Measurements from ENCODE around the gene ZDHHC1. TPM values are rescaled to one million over a fixed set of nuclear protein-coding genes. Genes with fewer than 3 reads are reported as not detected.

ZDHHC1 gene
- total and polyA plus RNA-seq, 2 of the 13 experiments (the other 11 are each of a cell fraction or from before 2014, with no cell fraction given): 0.51 to 1.1 TPM

- TF ChIP-seq ISX (CRISPR knock-in tag; conservative IDR thresholded peaks at IDR 0.05): no peak
- no peak for TF ChIP-seq FOXK2 (IDR thresholded peaks at IDR 0.05)
- no peak for TF ChIP-seq NAIF1 (CRISPR knock-in tag; IDR thresholded peaks at IDR 0.05; ENCODE audit: borderline replicate concordance)
- TF ChIP-seq, protein P1, sequence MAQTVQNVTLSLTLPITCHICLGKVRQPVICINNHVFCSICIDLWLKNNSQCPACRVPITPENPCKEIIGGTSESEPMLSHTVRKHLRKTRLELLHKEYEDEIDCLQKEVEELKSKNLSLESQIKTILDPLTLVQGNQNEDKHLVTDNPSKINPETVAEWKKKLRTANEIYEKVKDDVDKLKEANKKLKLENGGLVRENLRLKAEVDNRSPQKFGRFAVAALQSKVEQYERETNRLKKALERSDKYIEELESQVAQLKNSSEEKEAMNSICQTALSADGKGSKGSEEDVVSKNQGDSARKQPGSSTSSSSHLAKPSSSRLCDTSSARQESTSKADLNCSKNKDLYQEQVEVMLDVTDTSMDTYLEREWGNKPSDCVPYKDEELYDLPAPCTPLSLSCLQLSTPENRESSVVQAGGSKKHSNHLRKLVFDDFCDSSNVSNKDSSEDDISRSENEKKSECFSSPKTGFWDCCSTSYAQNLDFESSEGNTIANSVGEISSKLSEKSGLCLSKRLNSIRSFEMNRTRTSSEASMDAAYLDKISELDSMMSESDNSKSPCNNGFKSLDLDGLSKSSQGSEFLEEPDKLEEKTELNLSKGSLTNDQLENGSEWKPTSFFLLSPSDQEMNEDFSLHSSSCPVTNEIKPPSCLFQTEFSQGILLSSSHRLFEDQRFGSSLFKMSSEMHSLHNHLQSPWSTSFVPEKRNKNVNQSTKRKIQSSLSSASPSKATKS (CRISPR knock-in tag; IDR thresholded peaks at IDR 0.05): no peak
- no peak for TF ChIP-seq DNMT1 (CRISPR knock-in tag; IDR thresholded peaks at IDR 0.05)
- no peak for TF ChIP-seq ZNF101 (CRISPR knock-in tag; IDR thresholded peaks at IDR 0.05; ENCODE audit: borderline replicate concordance, low read depth)
- TF ChIP-seq, protein P2, sequence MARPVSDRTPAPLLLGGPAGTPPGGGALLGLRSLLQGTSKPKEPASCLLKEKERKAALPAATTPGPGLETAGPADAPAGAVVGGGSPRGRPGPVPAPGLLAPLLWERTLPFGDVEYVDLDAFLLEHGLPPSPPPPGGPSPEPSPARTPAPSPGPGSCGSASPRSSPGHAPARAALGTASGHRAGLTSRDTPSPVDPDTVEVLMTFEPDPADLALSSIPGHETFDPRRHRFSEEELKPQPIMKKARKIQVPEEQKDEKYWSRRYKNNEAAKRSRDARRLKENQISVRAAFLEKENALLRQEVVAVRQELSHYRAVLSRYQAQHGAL (CRISPR knock-in tag; IDR thresholded peaks at IDR 0.05; ENCODE audit: not compliant biosample characterization): no peak
- no peak for TF ChIP-seq CERS6 (CRISPR knock-in tag; IDR thresholded peaks at IDR 0.05)
- no peak for TF ChIP-seq FOXM1 (CRISPR knock-in tag; IDR thresholded peaks at IDR 0.05)
- no peak for TF ChIP-seq ZNF792 (CRISPR knock-in tag; IDR thresholded peaks at IDR 0.05)
- TF ChIP-seq, protein P3, sequence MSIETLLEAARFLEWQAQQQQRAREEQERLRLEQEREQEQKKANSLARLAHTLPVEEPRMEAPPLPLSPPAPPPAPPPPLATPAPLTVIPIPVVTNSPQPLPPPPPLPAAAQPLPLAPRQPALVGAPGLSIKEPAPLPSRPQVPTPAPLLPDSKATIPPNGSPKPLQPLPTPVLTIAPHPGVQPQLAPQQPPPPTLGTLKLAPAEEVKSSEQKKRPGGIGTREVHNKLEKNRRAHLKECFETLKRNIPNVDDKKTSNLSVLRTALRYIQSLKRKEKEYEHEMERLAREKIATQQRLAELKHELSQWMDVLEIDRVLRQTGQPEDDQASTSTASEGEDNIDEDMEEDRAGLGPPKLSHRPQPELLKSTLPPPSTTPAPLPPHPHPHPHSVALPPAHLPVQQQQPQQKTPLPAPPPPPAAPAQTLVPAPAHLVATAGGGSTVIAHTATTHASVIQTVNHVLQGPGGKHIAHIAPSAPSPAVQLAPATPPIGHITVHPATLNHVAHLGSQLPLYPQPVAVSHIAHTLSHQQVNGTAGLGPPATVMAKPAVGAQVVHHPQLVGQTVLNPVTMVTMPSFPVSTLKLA (IDR thresholded peaks at IDR 0.05): no peak
- no peak for TF ChIP-seq ZNF547 (CRISPR knock-in tag; IDR thresholded peaks at IDR 0.05)
- TF ChIP-seq ZSCAN5A (CRISPR knock-in tag; IDR thresholded peaks at IDR 0.05; ENCODE audit: borderline replicate concordance): no peak
- POLR2A ChIA-PET: no interaction called here
- Histone ChIP-seq H3K9ac (ENCODE audit: insufficient read depth, low read depth, low read length) (no peak overlapping the region), H4K20me1 (ENCODE audit: insufficient read depth, low read length) (no peaks in the 10 kb centered on the region; the same call in 1 of the 2 replicates), H3K4me1 (ENCODE audit: insufficient read depth, low read length) (peaks cover 24% of the 10 kb centered on the region), H3K4me2 (ENCODE audit: low read depth, low read length) (no peak overlapping the region), H3K27ac (ENCODE audit: extremely low read length, insufficient read depth, low read length) (no peak overlapping the region), H3K27me3 (ENCODE audit: control insufficient read depth in 1 of 2, insufficient read depth in 2 of 2, low read length in 2 of 2) (no peaks in the 10 kb centered on the region), H3K36me3 (replicated peaks in 1 of 2; ENCODE audit: control insufficient read depth in 1 of 2, insufficient read depth in 2 of 2, low read length in 2 of 2) (peaks cover 9 to 14% of the 10 kb centered on the region in 2 experiments; a peak in 3 of 5 replicates), H3K4me3 (replicated peaks in 1 of 3; ENCODE audit: insufficient read depth in 1 of 3, low read depth in 2 of 3, low read length in 3 of 3) (no peak overlapping the region), H3K79me2 (ENCODE audit: insufficient read depth, low read length) (no peaks in the 10 kb centered on the region), H3K9me3 (ENCODE audit: low read length) (no peaks in the 10 kb centered on the region), H2AFZ (ENCODE audit: low read length) (no peak overlapping the region)
- no peak for DNase-seq (ENCODE audit: low spot score)
- no peak for ATAC-seq
- BruUV-seq (replicated peaks): no TSS peak
- intact Hi-C loops (cut with micrococcal nuclease; ENCODE audit: unreplicated experiment): no loop called here
- WGBS (ENCODE audit: low lambda C conversion rate): 77% methylated on average over 5 of the region's 5 CpGs
- CTCF ChIA-PET (ENCODE audit: low intra/inter-chr PET ratio, low total read pairs): no interaction called here
- no peak for FAIRE-seq
- in situ Hi-C loops (cut with HindIII; ENCODE audit: extremely low pct_ligation_motif_present, low pct_unique_long_range_greater_than_20kb): no loop called here
Measured at GRCh38 chr16:67454104-67454503, 37.8 kb upstream of the ZDHHC1 start.

All from HepG2 (cell line).